GM18502 (cell line): ENCODE data around the gene FFAR3.
"Not testable (repeated sequence)": the region's sequence is repeated elsewhere in the genome, so short reads cannot be mapped to it uniquely, and the experiment has no call there.

Experiments
- ATAC-seq: cut with Tn5 transposase; IDR thresholded peaks from one replicate; pipeline ENCODE4 v1.9.1; 2021; ENCODE audit warnings: mild to moderate bottlenecking; ENCODE audit not compliant: unreplicated experiment, poor library complexity

The FFAR3 gene

GRCh38 chr19:35349614-35350521 lies 8.4 kb upstream of the FFAR3 start:
- no peak for ATAC-seq

GRCh38 chr19:35350591-35350990 lies 7.7 kb upstream of the FFAR3 start:
- no peak for ATAC-seq

GRCh38 chr19:35351411-35352176 lies 6.7 kb upstream of the FFAR3 start:
- ATAC-seq = no peak

- ATAC-seq = no peak
Measured at GRCh38 chr19:35352177-35352447, 6.1 kb upstream of the FFAR3 start.

GRCh38 chr19:35352448-35353304 lies 5.6 kb upstream of the FFAR3 start:
- ATAC-seq = peak; percentile 42

- ATAC-seq = no peak
Measured at GRCh38 chr19:35353635-35354034, 4.6 kb upstream of the FFAR3 start.

- ATAC-seq = no peak
Measured at GRCh38 chr19:35354898-35355297, 3.4 kb upstream of the FFAR3 start.

GRCh38 chr19:35355791-35356460 lies 2.3 kb upstream of the FFAR3 start:
- ATAC-seq = no peak

GRCh38 chr19:35358834-35359233 lies 574 bp downstream of the FFAR3 start:
- ATAC-seq = not testable (repeated sequence)

- ATAC-seq = not testable (repeated sequence)
Measured at GRCh38 chr19:35359395-35359794, 1.1 kb downstream of the FFAR3 start.

GRCh38 chr19:35360081-35360480 lies 1.8 kb downstream of the FFAR3 start:
- not testable (repeated sequence) for ATAC-seq

- no peak for ATAC-seq
Measured at GRCh38 chr19:35360880-35361420, 2.7 kb downstream of the FFAR3 start.

GRCh38 chr19:35362261-35363000 lies 4.2 kb downstream of the FFAR3 start:
- ATAC-seq = no peak

GRCh38 chr19:35363001-35363590 lies 4.8 kb downstream of the FFAR3 start:
- ATAC-seq = no peak

GRCh38 chr19:35363711-35364425 lies 5.6 kb downstream of the FFAR3 start:
- ATAC-seq = no peak

GRCh38 chr19:35365303-35365702 lies 7.0 kb downstream of the FFAR3 start:
- ATAC-seq = no peak

GRCh38 chr19:35368378-35368777 lies 10.1 kb downstream of the FFAR3 start:
- no peak for ATAC-seq

GRCh38 chr19:35369522-35369921 lies 11.3 kb downstream of the FFAR3 start:
- no peak for ATAC-seq
